Neural crest cell (in vitro differentiated cells): Measurements from ENCODE around the gene SYNE2. TPM values are rescaled to one million over a fixed set of nuclear protein-coding genes. Genes with fewer than 3 reads are reported as not detected.
A peak's percentile ranks its signal among the peaks of the same experiment; 100 is the strongest.

Experiments
- DNase-seq: peaks from one replicate; pipeline ENCODE4 v3.0.0; 2021; ENCODE audit warnings: low read depth, mixed read lengths, low spot score
- H3K27ac Mint-ChIP-seq: one replicate; pipeline ENCODE4 v1.8.0; 2021; ENCODE audit warnings: mild to moderate bottlenecking, mixed read lengths; ENCODE audit not compliant: unreplicated experiment
- H3K27me3 Mint-ChIP-seq: 2 replicates; pipeline ENCODE4 v1.8.0; 2021; ENCODE audit warnings: low read depth, mild to moderate bottlenecking, mixed read lengths
- H3K36me3 Mint-ChIP-seq: 2 replicates; pipeline ENCODE4 v1.8.0; 2021; ENCODE audit warnings: low read depth, mild to moderate bottlenecking, mixed read lengths
- H3K4me1 Mint-ChIP-seq: 2 replicates; pipeline ENCODE4 v1.8.0; 2021; ENCODE audit warnings: mixed read lengths
- H3K4me3 Mint-ChIP-seq: one replicate; pipeline ENCODE4 v1.8.0; 2021; ENCODE audit warnings: mild to moderate bottlenecking, mixed read lengths
- H3K9me3 Mint-ChIP-seq: 2 replicates; pipeline ENCODE4 v1.8.0; 2021; ENCODE audit warnings: mixed read lengths
- total RNA-seq: library from RNA; stranded (reverse); gene quantifications from 2 replicates; pipeline ENCODE4 v1.2.1, GENCODE V29; 2021
- TF ChIP-seq, protein P1 (sequence below): fragments of 200-600 bp; sonication (generic); conservative IDR thresholded peaks from 2 replicates; pipeline ENCODE4 v1.5.0; 2021; ENCODE audit warnings: antibody characterized with exemption, mild to moderate bottlenecking

The SYNE2 gene
- total RNA-seq, 1 donor from 2014 or later = 84.8 TPM

GRCh38 chr14:64069634-64070359 lies 217.0 kb downstream of the SYNE2 start:
- Mint-ChIP-seq H3K36me3 (peaks cover 20% of the 10 kb centered on the region), H3K9me3 (no peaks in the 10 kb centered on the region), H3K4me1 (peaks cover 6% of the 10 kb centered on the region), H3K27me3 (no peaks in the 10 kb centered on the region), H3K4me3 (no peak overlapping the region), H3K27ac (peak overlapping the region; percentile 54)
- TF ChIP-seq, protein P1, sequence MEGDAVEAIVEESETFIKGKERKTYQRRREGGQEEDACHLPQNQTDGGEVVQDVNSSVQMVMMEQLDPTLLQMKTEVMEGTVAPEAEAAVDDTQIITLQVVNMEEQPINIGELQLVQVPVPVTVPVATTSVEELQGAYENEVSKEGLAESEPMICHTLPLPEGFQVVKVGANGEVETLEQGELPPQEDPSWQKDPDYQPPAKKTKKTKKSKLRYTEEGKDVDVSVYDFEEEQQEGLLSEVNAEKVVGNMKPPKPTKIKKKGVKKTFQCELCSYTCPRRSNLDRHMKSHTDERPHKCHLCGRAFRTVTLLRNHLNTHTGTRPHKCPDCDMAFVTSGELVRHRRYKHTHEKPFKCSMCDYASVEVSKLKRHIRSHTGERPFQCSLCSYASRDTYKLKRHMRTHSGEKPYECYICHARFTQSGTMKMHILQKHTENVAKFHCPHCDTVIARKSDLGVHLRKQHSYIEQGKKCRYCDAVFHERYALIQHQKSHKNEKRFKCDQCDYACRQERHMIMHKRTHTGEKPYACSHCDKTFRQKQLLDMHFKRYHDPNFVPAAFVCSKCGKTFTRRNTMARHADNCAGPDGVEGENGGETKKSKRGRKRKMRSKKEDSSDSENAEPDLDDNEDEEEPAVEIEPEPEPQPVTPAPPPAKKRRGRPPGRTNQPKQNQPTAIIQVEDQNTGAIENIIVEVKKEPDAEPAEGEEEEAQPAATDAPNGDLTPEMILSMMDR = no peak
- DNase-seq = no peak

GRCh38 chr14:64074961-64075612 lies 222.3 kb downstream of the SYNE2 start:
- peaks cover 23% of the 10 kb centered on the region for H3K36me3 Mint-ChIP-seq
- no peak overlapping the region for H3K4me3 Mint-ChIP-seq
- peaks cover 13% of the 10 kb centered on the region for H3K4me1 Mint-ChIP-seq
- TF ChIP-seq, protein P1 = no peak
- no peak for DNase-seq
- peak overlapping the region; percentile 8 for H3K27ac Mint-ChIP-seq
- no peaks in the 10 kb centered on the region for H3K27me3 Mint-ChIP-seq
- H3K9me3 Mint-ChIP-seq = no peaks in the 10 kb centered on the region

DNA sequence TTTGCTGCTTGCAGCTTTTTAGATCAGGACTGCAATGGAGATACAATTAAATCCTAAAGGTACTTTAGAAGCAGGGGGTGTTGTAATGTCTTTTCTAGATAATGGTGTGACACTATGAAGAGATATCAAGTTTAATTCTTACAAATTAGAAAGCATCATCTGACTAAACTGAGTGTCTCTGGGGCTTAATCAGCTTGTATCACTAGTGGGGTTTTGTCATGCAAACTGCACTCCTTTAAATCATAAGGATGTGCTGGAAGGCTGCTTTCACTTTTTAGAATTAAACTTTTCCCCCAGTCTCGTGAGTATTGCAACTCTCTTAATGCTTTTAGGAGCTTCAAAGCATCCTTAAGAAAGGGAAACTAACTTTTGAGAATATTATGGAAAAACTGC lies 222.8 kb downstream of the SYNE2 start:
- Mint-ChIP-seq H3K9me3 (no peaks in the 10 kb centered on the region), H3K4me3 (no peak overlapping the region), H3K36me3 (peaks cover 28% of the 10 kb centered on the region), H3K27ac (no peak overlapping the region), H3K27me3 (no peaks in the 10 kb centered on the region), H3K4me1 (peaks cover 13% of the 10 kb centered on the region)
- TF ChIP-seq, protein P1 = no peak
- DNase-seq = no peak

- Mint-ChIP-seq H3K9me3 (no peaks in the 10 kb centered on the region), H3K36me3 (peaks cover 16% of the 10 kb centered on the region), H3K4me1 (peaks cover 5% of the 10 kb centered on the region), H3K27me3 (no peaks in the 10 kb centered on the region), H3K4me3 (no peak overlapping the region), H3K27ac (no peak overlapping the region)
- TF ChIP-seq, protein P1 = no peak
- DNase-seq = no peak
Observed at GRCh38 chr14:64080452-64080851, 227.6 kb downstream of the SYNE2 start.

DNA sequence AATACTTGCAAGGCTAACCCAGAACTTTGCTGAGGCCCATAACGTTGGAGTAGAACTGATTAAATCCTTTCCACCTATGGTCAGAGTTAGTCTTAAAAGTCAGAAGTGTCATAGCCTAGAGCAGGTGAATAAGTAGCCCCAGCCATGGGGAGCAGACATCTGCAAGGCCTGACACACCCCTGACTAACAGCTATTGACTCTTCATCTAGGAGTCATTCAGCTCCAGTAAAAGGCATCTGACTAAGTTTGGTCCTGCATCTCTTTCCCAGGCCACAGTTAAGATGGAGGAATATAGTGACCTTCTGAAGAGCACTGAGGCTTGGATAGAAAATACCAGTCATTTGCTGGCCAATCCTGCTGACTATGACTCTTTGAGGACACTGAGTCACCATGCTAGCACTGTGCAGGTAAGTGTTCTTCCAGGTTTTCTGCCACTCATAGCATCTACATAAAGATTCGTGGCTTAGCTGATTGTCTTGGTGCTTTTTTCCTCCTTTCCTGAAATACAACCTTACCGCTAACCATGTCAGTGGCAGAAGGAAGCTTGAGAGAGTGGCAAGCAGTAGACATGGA lies 228.5 kb downstream of the SYNE2 start:
- Mint-ChIP-seq H3K36me3 (peaks cover 16% of the 10 kb centered on the region), H3K4me3 (no peak overlapping the region), H3K4me1 (no peaks in the 10 kb centered on the region), H3K27ac (no peak overlapping the region), H3K9me3 (no peaks in the 10 kb centered on the region), H3K27me3 (no peaks in the 10 kb centered on the region)
- DNase-seq = no peak
- TF ChIP-seq, protein P1 = no peak
